H9 (cell line): ENCODE results near the gene MLPH. TPM values are rescaled to one million over a fixed set of nuclear protein-coding genes. Genes with fewer than 3 reads are reported as not detected.

ENCODE experiments used
- DNase-seq: peaks from one replicate; pipeline ENCODE4 v3.0.0-alpha.2; 2017
- H2AFZ ChIP-seq: one replicate; pipeline ENCODE4 v1.6.1; 2013; ENCODE audit warnings: mild to moderate bottlenecking, low read length, control low read depth, moderate library complexity
- H2AK5ac ChIP-seq: 2 replicates; pipeline ENCODE4 v1.6.1; 2013; ENCODE audit warnings: low read length, control low read depth, mixed read lengths; ENCODE audit not compliant: insufficient read length
- H2BK120ac ChIP-seq: one replicate; pipeline ENCODE4 v1.6.1; 2013; ENCODE audit warnings: low read depth, mild to moderate bottlenecking, low read length, control low read depth, inconsistent platforms; ENCODE audit not compliant: poor library complexity, severe bottlenecking
- H2BK12ac ChIP-seq: 2 replicates; pipeline ENCODE4 v1.6.1; 2013; ENCODE audit warnings: low read length, control low read depth, mixed read lengths, low read depth; ENCODE audit not compliant: insufficient read length
- H2BK15ac ChIP-seq: 2 replicates; pipeline ENCODE4 v1.6.1; 2013; ENCODE audit warnings: low read depth, low read length, control low read depth
- H2BK20ac ChIP-seq: one replicate; pipeline ENCODE4 v1.6.1; 2013; ENCODE audit warnings: low read depth, mild to moderate bottlenecking, low read length, control low read depth, inconsistent platforms; ENCODE audit not compliant: poor library complexity, severe bottlenecking
- H2BK5ac ChIP-seq: 2 replicates; pipeline ENCODE4 v1.6.1; 2013; ENCODE audit warnings: low read length, control low read depth, mixed read lengths; ENCODE audit not compliant: insufficient read length
- H3K14ac ChIP-seq: 2 replicates; pipeline ENCODE4 v1.6.1; 2013; ENCODE audit warnings: low read length, control low read depth; ENCODE audit not compliant: insufficient read depth
- H3K18ac ChIP-seq: 2 replicates; pipeline ENCODE4 v1.6.1; 2013; ENCODE audit warnings: low read depth, mild to moderate bottlenecking, mixed read lengths, low read length, control low read depth; ENCODE audit not compliant: insufficient read length
- H3K23ac ChIP-seq: 2 replicates; pipeline ENCODE4 v1.6.1; 2013; ENCODE audit warnings: low read length, control low read depth, mixed read lengths, low read depth; ENCODE audit not compliant: insufficient read length
- H3K23me2 ChIP-seq: 2 replicates; pipeline ENCODE4 v1.6.1; 2013; ENCODE audit warnings: low read depth, mild to moderate bottlenecking, mixed read lengths, low read length, control low read depth; ENCODE audit not compliant: insufficient read length, poor library complexity, severe bottlenecking
- H3K27ac ChIP-seq: 2 replicates; pipeline ENCODE4 v1.5.1; 2013; ENCODE audit warnings: low read length, control low read depth, mixed read lengths, low read depth; ENCODE audit not compliant: insufficient read length
- H3K27me3 ChIP-seq: 2 replicates; pipeline ENCODE4 v1.6.1; 2013; ENCODE audit warnings: low read length, control low read depth, inconsistent platforms; ENCODE audit not compliant: insufficient read depth
- H3K4ac ChIP-seq: 2 replicates; pipeline ENCODE4 v1.6.1; 2013; ENCODE audit warnings: low read depth, mild to moderate bottlenecking, control low read depth, inconsistent platforms, low read length, moderate library complexity
- H3K4me1 ChIP-seq: 2 replicates; pipeline ENCODE4 v1.6.1; 2013; ENCODE audit warnings: low read length, control low read depth, inconsistent platforms; ENCODE audit not compliant: insufficient read depth
- H3K4me2 ChIP-seq: 2 replicates; pipeline ENCODE4 v1.6.1; 2013; ENCODE audit warnings: low read length, control low read depth, mixed read lengths; ENCODE audit not compliant: insufficient read length, insufficient read depth
- H3K56ac ChIP-seq: 2 replicates; pipeline ENCODE4 v1.6.1; 2013; ENCODE audit warnings: low read depth, mild to moderate bottlenecking, mixed read lengths, low read length, control low read depth; ENCODE audit not compliant: insufficient read length
- H3K79me1 ChIP-seq: 2 replicates; pipeline ENCODE4 v1.6.1; 2013; ENCODE audit warnings: low read depth, mild to moderate bottlenecking, moderate library complexity, low read length, control low read depth, inconsistent platforms; ENCODE audit not compliant: insufficient read depth, poor library complexity, severe bottlenecking
- H3K79me2 ChIP-seq: 2 replicates; pipeline ENCODE4 v1.6.1; 2013; ENCODE audit warnings: low read length, control low read depth, inconsistent platforms; ENCODE audit not compliant: insufficient read depth
- H3K9ac ChIP-seq: 2 replicates; pipeline ENCODE4 v1.6.1; 2013; ENCODE audit warnings: low read length, control low read depth, mixed read lengths; ENCODE audit not compliant: insufficient read length; ENCODE audit errors: extremely low read depth
- H3K9me3 ChIP-seq: one replicate; pipeline ENCODE4 v1.6.1; 2013; ENCODE audit warnings: low read depth, low read length, inconsistent platforms; ENCODE audit not compliant: control insufficient read depth
- H3T11ph ChIP-seq: one replicate; pipeline ENCODE4 v1.6.1; 2013; ENCODE audit warnings: mild to moderate bottlenecking, low read length, control low read depth, inconsistent platforms
- H4K20me1 ChIP-seq: one replicate; pipeline ENCODE4 v1.6.1; 2013; ENCODE audit not compliant: control insufficient read depth, insufficient read length, insufficient read depth
- H4K5ac ChIP-seq: 2 replicates; pipeline ENCODE4 v1.6.1; 2013; ENCODE audit warnings: low read depth, mild to moderate bottlenecking, mixed read lengths, low read length, control low read depth; ENCODE audit not compliant: insufficient read length
- H4K8ac ChIP-seq: replicated peaks from 2 replicates; pipeline ENCODE4 v1.6.1; 2013; ENCODE audit warnings: low read length, control low read depth, mixed read lengths, low read depth; ENCODE audit not compliant: insufficient read length
- H4K91ac ChIP-seq: 2 replicates; pipeline ENCODE4 v1.6.1; 2013; ENCODE audit warnings: low read depth, mild to moderate bottlenecking, moderate library complexity, mixed read lengths, low read length, control low read depth; ENCODE audit not compliant: insufficient read length
- H3K27ac Mint-ChIP-seq, 3 experiments: 2 replicates in 2 of 3; 3 replicates in 1 of 3; pipeline ENCODE4 v1.8.0; 2020 to 2021; ENCODE audit warnings: mixed read lengths in 3 of 3, mild to moderate bottlenecking in 1 of 3, moderate library complexity in 1 of 3
- H3K27me3 Mint-ChIP-seq: 2 replicates; pipeline ENCODE4 v1.8.0; 2021; ENCODE audit warnings: low read depth, mild to moderate bottlenecking, moderate library complexity, mixed read lengths
- H3K36me3 Mint-ChIP-seq, 3 experiments: 2 replicates in 2 of 3; 3 replicates in 1 of 3; pipeline ENCODE4 v1.8.0; 2020 to 2021; ENCODE audit warnings: low read depth in 3 of 3, mixed read lengths in 3 of 3; ENCODE audit not compliant: insufficient read depth in 1 of 3
- H3K4me1 Mint-ChIP-seq, 2 experiments: 2 replicates each; pipeline ENCODE4 v1.8.0; 2020; ENCODE audit warnings: mixed read lengths in 2 of 2
- H3K4me3 Mint-ChIP-seq, 2 experiments: 2 replicates in 1 of 2; 3 replicates in 1 of 2; pipeline ENCODE4 v1.8.0; 2020 to 2021; ENCODE audit warnings: mild to moderate bottlenecking in 2 of 2, mixed read lengths in 2 of 2, moderate library complexity in 1 of 2
- H3K9me3 Mint-ChIP-seq, 2 experiments: 2 replicates in 1 of 2; 3 replicates in 1 of 2; pipeline ENCODE4 v1.8.0; 2020; ENCODE audit warnings: mild to moderate bottlenecking in 2 of 2, mixed read lengths in 2 of 2, moderate library complexity in 1 of 2
- WGBS: extraction: QIAGEN DNeasy Blood & Tissue Kit; methylation state at CpG from one replicate; pipeline ENCODE4 v1.1.7; 2013; ENCODE audit warnings: missing lambda C conversion rate, low lambda C conversion rate, mixed read lengths; ENCODE audit not compliant: insufficient read length; ENCODE audit errors: extremely low coverage; 5-methylcytosine and 5-hydroxymethylcytosine counted together
- total RNA-seq: library from RNA; stranded (reverse); gene quantifications from 2 replicates; pipeline ENCODE4 v1.2.1, GENCODE V29; 2021
- TF ChIP-seq, protein P1 (sequence below): fragments of 200-600 bp; sonication (generic); conservative IDR thresholded peaks from 3 replicates; pipeline ENCODE4 v1.8.0; 2021; ENCODE audit warnings: antibody characterized with exemption, mild to moderate bottlenecking

MLPH gene
- total RNA-seq, 1 experiment from 2014 or later, result 3.4 TPM

DNA sequence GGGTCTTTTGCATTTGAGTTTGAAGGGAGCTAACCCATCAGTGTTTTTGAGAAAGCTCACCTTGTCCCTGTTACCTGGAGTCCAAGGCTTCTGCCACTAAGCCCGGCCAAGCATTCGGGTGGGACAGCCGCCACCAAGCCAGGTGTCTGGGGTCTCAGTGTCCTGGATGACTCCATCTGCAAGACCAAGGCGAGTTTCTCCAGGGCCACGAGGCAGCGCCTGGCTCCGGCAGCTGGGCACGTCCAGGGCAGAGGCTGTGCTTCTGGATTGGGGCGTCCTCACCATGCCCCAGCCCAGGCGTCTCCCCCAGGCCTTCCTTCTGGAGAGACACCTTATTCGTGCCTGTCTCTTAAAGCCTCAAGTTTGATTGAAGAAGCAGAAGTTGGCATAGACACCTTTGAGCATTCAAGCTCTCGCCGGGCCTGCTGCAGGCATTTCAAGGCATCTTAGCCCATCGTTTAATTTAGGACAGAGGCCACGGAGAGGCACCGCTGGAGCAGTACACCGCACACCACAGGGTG lies 24.9 kb downstream of the MLPH start:
- H3K27me3 Mint-ChIP-seq, result peaks cover 4% of the 10 kb centered on the region; the same call in 1 of the 2 replicates
- H3K79me2 ChIP-seq, result no peaks in the 10 kb centered on the region
- no peak for DNase-seq
- H2BK20ac ChIP-seq, result no peak overlapping the region
- no peak overlapping the region for H3K18ac ChIP-seq
- H3K4me3 Mint-ChIP-seq, result no peak overlapping the region
- no peaks in the 10 kb centered on the region for H3K27me3 ChIP-seq
- no peaks in the 10 kb centered on the region for H3K23me2 ChIP-seq
- no peaks in the 10 kb centered on the region for H3K4me1 ChIP-seq
- H3K14ac ChIP-seq, result no peak overlapping the region
- no peaks in the 10 kb centered on the region for H3K79me1 ChIP-seq
- no peak overlapping the region; a peak in 1 of 7 replicates for H3K27ac Mint-ChIP-seq
- H4K91ac ChIP-seq, result no peak overlapping the region
- no peak overlapping the region for H2AFZ ChIP-seq
- no peak overlapping the region for H3T11ph ChIP-seq
- H2BK5ac ChIP-seq, result no peak overlapping the region
- H4K5ac ChIP-seq, result no peak overlapping the region
- H2BK15ac ChIP-seq, result no peak overlapping the region
- H2BK120ac ChIP-seq, result no peak overlapping the region
- H3K9me3 ChIP-seq, result no peaks in the 10 kb centered on the region
- no peak overlapping the region for H3K23ac ChIP-seq
- H3K4me1 Mint-ChIP-seq, result peaks cover 3% of the 10 kb centered on the region in 2 experiments; a peak in 2 of 4 replicates
- TF ChIP-seq, protein P1, sequence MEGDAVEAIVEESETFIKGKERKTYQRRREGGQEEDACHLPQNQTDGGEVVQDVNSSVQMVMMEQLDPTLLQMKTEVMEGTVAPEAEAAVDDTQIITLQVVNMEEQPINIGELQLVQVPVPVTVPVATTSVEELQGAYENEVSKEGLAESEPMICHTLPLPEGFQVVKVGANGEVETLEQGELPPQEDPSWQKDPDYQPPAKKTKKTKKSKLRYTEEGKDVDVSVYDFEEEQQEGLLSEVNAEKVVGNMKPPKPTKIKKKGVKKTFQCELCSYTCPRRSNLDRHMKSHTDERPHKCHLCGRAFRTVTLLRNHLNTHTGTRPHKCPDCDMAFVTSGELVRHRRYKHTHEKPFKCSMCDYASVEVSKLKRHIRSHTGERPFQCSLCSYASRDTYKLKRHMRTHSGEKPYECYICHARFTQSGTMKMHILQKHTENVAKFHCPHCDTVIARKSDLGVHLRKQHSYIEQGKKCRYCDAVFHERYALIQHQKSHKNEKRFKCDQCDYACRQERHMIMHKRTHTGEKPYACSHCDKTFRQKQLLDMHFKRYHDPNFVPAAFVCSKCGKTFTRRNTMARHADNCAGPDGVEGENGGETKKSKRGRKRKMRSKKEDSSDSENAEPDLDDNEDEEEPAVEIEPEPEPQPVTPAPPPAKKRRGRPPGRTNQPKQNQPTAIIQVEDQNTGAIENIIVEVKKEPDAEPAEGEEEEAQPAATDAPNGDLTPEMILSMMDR, result no peak
- no peak overlapping the region for H3K56ac ChIP-seq
- WGBS, result no CpG with 5 or more reads among the region's 17 CpGs
- H3K36me3 Mint-ChIP-seq, result no peaks in the 10 kb centered on the region; a peak in 1 of 7 replicates
- H3K9ac ChIP-seq, result no peak overlapping the region
- no peak overlapping the region for H3K27ac ChIP-seq
- no peak overlapping the region for H3K4ac ChIP-seq
- H3K4me2 ChIP-seq, result no peak overlapping the region
- H2AK5ac ChIP-seq, result no peak overlapping the region
- no peaks in the 10 kb centered on the region for H4K20me1 ChIP-seq
- no peak overlapping the region for H4K8ac ChIP-seq
- no peak overlapping the region for H2BK12ac ChIP-seq
- no peaks in the 10 kb centered on the region; a peak in 1 of 5 replicates for H3K9me3 Mint-ChIP-seq
